WTC11 (cell line): ENCODE data around the gene KBTBD2. TPM values are rescaled to one million over a fixed set of nuclear protein-coding genes. Genes with fewer than 3 reads are reported as not detected.
A peak's percentile ranks its signal among the peaks of the same experiment; 100 is the strongest.

Source experiments
- ATAC-seq: fragments of 200-7000 bp; cut with Tn5 transposase; 2 replicates; pipeline ENCODE4 v1.10.0; 2021; ENCODE audit warnings: mild to moderate bottlenecking, moderate library complexity
- CTCF ChIA-PET: fragments of 300-600 bp; sonication (Branson Sonifier 250); formaldehyde crosslinking; loops from one replicate; lab custom pipeline; 2021; ENCODE audit warnings: antibody characterized with exemption; lab: Charles Lee
- POLR2A ChIA-PET: fragments of 350-600 bp; sonication (Branson Sonifier 250); formaldehyde crosslinking; loops from one replicate; lab custom pipeline; 2021; ENCODE audit warnings: antibody characterized with exemption; lab: Charles Lee
- DNase-seq: peaks from one replicate; pipeline ENCODE4 v3.0.0; 2021; ENCODE audit warnings: low spot score
- H3K27ac Mint-ChIP-seq: 2 replicates; pipeline ENCODE4 v1.8.0; 2021; ENCODE audit warnings: mixed read lengths
- H3K27me3 Mint-ChIP-seq: 2 replicates; pipeline ENCODE4 v1.8.0; 2021; ENCODE audit warnings: low read depth, mild to moderate bottlenecking, moderate library complexity, mixed read lengths
- H3K36me3 Mint-ChIP-seq: 2 replicates; pipeline ENCODE4 v1.8.0; 2021; ENCODE audit warnings: mixed read lengths
- H3K4me1 Mint-ChIP-seq: 2 replicates; pipeline ENCODE4 v1.8.0; 2022; ENCODE audit warnings: mixed read lengths
- H3K4me3 Mint-ChIP-seq: 2 replicates; pipeline ENCODE4 v1.8.0; 2021; ENCODE audit warnings: mild to moderate bottlenecking, moderate library complexity, mixed read lengths
- H3K9me3 Mint-ChIP-seq: 2 replicates; pipeline ENCODE4 v1.8.0; 2021; ENCODE audit warnings: mixed read lengths
- ELF4 ChIP-seq: sonication (generic); formaldehyde crosslinking; IDR thresholded peaks from 2 replicates; pipeline ENCODE4 v1.8.1; 2022; ENCODE audit warnings: low read depth, mild to moderate bottlenecking, moderate library complexity, missing genetic modification reagents
- GABPB1 ChIP-seq: sonication (generic); formaldehyde crosslinking; IDR thresholded peaks from 2 replicates; pipeline ENCODE4 v1.8.1; 2023; ENCODE audit warnings: mild to moderate bottlenecking, missing genetic modification reagents
- MXD4 ChIP-seq: fragments of 250-450 bp; sonication (Bioruptor Pico); IDR thresholded peaks from 2 replicates; pipeline ENCODE4 v1.8.0; 2021; ENCODE audit warnings: mild to moderate bottlenecking, moderate library complexity, borderline replicate concordance
- MYBL2 ChIP-seq: sonication (generic); formaldehyde crosslinking; IDR thresholded peaks from 2 replicates; pipeline ENCODE4 v1.8.1; 2023; ENCODE audit warnings: mild to moderate bottlenecking, moderate library complexity, missing genetic modification reagents
- OVOL2 ChIP-seq: fragments of 250-450 bp; sonication (Bioruptor Pico); IDR thresholded peaks from 2 replicates; pipeline ENCODE4 v1.9.0; 2021; ENCODE audit warnings: mild to moderate bottlenecking, borderline replicate concordance
- TCF7 ChIP-seq: sonication (generic); formaldehyde crosslinking; IDR thresholded peaks from 2 replicates; pipeline ENCODE4 v1.8.0; 2022; ENCODE audit warnings: mild to moderate bottlenecking, low read depth, missing genetic modification reagents, moderate library complexity
- TP53 ChIP-seq: sonication (generic); formaldehyde crosslinking; IDR thresholded peaks from 2 replicates; pipeline ENCODE4 v1.8.1; 2023; ENCODE audit warnings: mild to moderate bottlenecking, missing genetic modification reagents
- ZNF121 ChIP-seq: sonication (generic); formaldehyde crosslinking; IDR thresholded peaks from 2 replicates; pipeline ENCODE4 v1.8.0; 2023; ENCODE audit warnings: missing genetic modification reagents
- ZNF232 ChIP-seq: sonication (generic); formaldehyde crosslinking; IDR thresholded peaks from 2 replicates; pipeline ENCODE4 v1.8.0; 2022; ENCODE audit warnings: mild to moderate bottlenecking, missing genetic modification reagents
- total RNA-seq: library from RNA; stranded (reverse); gene quantifications from 3 replicates; pipeline ENCODE4 v1.2.3, GENCODE V29; 2021
- TF ChIP-seq, protein P1 (sequence below): sonication (generic); formaldehyde crosslinking; IDR thresholded peaks from 2 replicates; pipeline ENCODE4 v1.8.1; 2023; ENCODE audit warnings: mild to moderate bottlenecking, missing genetic modification reagents
- TF ChIP-seq, protein P2 (sequence below): sonication (generic); formaldehyde crosslinking; IDR thresholded peaks from 2 replicates; pipeline ENCODE4 v1.8.0; 2022; ENCODE audit warnings: mild to moderate bottlenecking, missing genetic modification reagents
- TF ChIP-seq, protein P3 (sequence below): fragments of 250-450 bp; sonication (Bioruptor Pico); IDR thresholded peaks from 2 replicates; pipeline ENCODE4 v1.9.0; 2021; ENCODE audit warnings: mild to moderate bottlenecking, borderline replicate concordance
- TF ChIP-seq, protein P4 (sequence below): sonication (generic); formaldehyde crosslinking; IDR thresholded peaks from 2 replicates; pipeline ENCODE4 v1.8.1; 2023; ENCODE audit warnings: mild to moderate bottlenecking, missing genetic modification reagents
- TF ChIP-seq, protein P5 (sequence below): sonication (generic); formaldehyde crosslinking; IDR thresholded peaks from 2 replicates; pipeline ENCODE4 v1.8.0; 2023; ENCODE audit warnings: mild to moderate bottlenecking, missing genetic modification reagents
- TF ChIP-seq, protein P6 (sequence below): fragments of 250-450 bp; sonication (Bioruptor Pico); IDR thresholded peaks from 2 replicates; pipeline ENCODE4 v1.8.0; 2021; ENCODE audit warnings: mild to moderate bottlenecking
- TF ChIP-seq, protein P7 (sequence below): fragments of 200-600 bp; IDR thresholded peaks from 2 replicates; pipeline ENCODE4 v1.8.0; 2022; ENCODE audit warnings: antibody characterized with exemption
- TF ChIP-seq, protein P8 (sequence below): fragments of 250-450 bp; sonication (Bioruptor Pico); IDR thresholded peaks from 2 replicates; pipeline ENCODE4 v1.9.0; 2021; ENCODE audit warnings: mild to moderate bottlenecking

The KBTBD2 gene
- total RNA-seq, 1 experiment from 2014 or later, result 29.7 TPM

DNA sequence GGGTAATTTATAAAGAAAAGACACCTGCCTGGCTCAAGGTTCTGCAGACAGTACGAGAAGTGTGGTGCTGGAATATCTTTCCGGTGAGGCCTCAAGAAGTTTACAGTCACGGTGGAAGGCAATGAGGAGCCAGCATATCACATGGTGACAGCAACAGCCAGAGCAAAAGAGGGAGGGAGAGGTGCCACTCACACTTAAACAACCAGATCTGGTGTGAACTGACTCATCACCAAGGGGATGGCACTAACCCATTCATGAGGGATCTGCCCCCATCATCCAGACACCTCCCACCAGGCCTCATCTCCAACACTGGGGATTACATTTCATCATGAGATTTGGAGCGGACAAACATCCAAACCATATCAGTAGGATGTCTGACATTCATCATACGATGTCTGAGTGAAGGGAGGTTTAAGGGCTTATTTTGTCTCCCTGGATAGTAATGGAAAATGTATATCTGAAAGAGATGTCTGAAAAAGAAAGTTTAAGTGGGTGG lies 23.5 kb upstream of the KBTBD2 start:
- Mint-ChIP-seq H3K27me3 (peaks cover 66% of the 10 kb centered on the region), H3K4me1 (no peaks in the 10 kb centered on the region), H3K36me3 (no peaks in the 10 kb centered on the region), H3K9me3 (no peaks in the 10 kb centered on the region), H3K4me3 (no peak overlapping the region), H3K27ac (no peak overlapping the region)
- CTCF ChIA-PET, result no interaction called here
- ATAC-seq (no peak), DNase-seq (no peak)
- POLR2A ChIA-PET, result no interaction called here
- TF ChIP-seq, protein P1, sequence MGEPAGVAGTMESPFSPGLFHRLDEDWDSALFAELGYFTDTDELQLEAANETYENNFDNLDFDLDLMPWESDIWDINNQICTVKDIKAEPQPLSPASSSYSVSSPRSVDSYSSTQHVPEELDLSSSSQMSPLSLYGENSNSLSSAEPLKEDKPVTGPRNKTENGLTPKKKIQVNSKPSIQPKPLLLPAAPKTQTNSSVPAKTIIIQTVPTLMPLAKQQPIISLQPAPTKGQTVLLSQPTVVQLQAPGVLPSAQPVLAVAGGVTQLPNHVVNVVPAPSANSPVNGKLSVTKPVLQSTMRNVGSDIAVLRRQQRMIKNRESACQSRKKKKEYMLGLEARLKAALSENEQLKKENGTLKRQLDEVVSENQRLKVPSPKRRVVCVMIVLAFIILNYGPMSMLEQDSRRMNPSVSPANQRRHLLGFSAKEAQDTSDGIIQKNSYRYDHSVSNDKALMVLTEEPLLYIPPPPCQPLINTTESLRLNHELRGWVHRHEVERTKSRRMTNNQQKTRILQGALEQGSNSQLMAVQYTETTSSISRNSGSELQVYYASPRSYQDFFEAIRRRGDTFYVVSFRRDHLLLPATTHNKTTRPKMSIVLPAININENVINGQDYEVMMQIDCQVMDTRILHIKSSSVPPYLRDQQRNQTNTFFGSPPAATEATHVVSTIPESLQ (CRISPR knock-in tag), result no peak
- TF ChIP-seq TCF7, result no peak
- TF ChIP-seq, protein P2, sequence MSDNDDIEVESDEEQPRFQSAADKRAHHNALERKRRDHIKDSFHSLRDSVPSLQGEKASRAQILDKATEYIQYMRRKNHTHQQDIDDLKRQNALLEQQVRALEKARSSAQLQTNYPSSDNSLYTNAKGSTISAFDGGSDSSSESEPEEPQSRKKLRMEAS (CRISPR knock-in tag), result no peak
- TF ChIP-seq ZNF121 (CRISPR knock-in tag), result no peak
- no peak for TF ChIP-seq ELF4 (CRISPR knock-in tag)
- TF ChIP-seq, protein P3, sequence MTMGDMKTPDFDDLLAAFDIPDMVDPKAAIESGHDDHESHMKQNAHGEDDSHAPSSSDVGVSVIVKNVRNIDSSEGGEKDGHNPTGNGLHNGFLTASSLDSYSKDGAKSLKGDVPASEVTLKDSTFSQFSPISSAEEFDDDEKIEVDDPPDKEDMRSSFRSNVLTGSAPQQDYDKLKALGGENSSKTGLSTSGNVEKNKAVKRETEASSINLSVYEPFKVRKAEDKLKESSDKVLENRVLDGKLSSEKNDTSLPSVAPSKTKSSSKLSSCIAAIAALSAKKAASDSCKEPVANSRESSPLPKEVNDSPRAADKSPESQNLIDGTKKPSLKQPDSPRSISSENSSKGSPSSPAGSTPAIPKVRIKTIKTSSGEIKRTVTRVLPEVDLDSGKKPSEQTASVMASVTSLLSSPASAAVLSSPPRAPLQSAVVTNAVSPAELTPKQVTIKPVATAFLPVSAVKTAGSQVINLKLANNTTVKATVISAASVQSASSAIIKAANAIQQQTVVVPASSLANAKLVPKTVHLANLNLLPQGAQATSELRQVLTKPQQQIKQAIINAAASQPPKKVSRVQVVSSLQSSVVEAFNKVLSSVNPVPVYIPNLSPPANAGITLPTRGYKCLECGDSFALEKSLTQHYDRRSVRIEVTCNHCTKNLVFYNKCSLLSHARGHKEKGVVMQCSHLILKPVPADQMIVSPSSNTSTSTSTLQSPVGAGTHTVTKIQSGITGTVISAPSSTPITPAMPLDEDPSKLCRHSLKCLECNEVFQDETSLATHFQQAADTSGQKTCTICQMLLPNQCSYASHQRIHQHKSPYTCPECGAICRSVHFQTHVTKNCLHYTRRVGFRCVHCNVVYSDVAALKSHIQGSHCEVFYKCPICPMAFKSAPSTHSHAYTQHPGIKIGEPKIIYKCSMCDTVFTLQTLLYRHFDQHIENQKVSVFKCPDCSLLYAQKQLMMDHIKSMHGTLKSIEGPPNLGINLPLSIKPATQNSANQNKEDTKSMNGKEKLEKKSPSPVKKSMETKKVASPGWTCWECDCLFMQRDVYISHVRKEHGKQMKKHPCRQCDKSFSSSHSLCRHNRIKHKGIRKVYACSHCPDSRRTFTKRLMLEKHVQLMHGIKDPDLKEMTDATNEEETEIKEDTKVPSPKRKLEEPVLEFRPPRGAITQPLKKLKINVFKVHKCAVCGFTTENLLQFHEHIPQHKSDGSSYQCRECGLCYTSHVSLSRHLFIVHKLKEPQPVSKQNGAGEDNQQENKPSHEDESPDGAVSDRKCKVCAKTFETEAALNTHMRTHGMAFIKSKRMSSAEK (CRISPR knock-in tag), result no peak
- no peak for TF ChIP-seq TP53 (CRISPR knock-in tag)
- TF ChIP-seq, protein P4, sequence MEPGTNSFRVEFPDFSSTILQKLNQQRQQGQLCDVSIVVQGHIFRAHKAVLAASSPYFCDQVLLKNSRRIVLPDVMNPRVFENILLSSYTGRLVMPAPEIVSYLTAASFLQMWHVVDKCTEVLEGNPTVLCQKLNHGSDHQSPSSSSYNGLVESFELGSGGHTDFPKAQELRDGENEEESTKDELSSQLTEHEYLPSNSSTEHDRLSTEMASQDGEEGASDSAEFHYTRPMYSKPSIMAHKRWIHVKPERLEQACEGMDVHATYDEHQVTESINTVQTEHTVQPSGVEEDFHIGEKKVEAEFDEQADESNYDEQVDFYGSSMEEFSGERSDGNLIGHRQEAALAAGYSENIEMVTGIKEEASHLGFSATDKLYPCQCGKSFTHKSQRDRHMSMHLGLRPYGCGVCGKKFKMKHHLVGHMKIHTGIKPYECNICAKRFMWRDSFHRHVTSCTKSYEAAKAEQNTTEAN (CRISPR knock-in tag), result no peak
- TF ChIP-seq MXD4 (CRISPR knock-in tag), result no peak
- no peak for TF ChIP-seq ZNF232 (CRISPR knock-in tag)

DNA sequence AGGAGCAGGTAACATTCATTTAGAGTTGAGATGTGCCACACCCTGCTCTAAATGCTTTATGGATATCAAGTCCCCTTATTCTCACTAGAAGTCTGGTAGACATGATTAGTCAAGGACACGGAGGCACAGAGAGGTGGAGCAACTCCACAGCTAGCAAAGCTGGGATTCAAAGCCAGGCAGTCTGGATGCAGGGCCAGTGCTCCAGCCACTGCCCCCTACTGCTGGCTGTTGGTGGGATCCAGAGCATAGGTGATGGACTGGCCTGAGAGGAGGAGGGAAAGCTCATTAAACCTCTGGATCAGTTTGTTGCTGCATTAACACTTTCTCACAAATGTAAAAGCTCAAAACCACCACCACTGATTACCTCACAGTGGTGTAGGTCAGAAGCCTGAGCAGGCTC lies 22.6 kb upstream of the KBTBD2 start:
- H3K27me3 Mint-ChIP-seq, result peaks cover 70% of the 10 kb centered on the region
- CTCF ChIA-PET, result interaction anchor here (1.0 kb wide), 1 partner anchor 128 kb away, joined by 5 read pairs; no protein-coding TSS in a partner anchor
- no peaks in the 10 kb centered on the region for H3K4me1 Mint-ChIP-seq
- no peak for DNase-seq
- no peaks in the 10 kb centered on the region for H3K9me3 Mint-ChIP-seq
- no peaks in the 10 kb centered on the region for H3K36me3 Mint-ChIP-seq
- ATAC-seq, result peak; percentile 75; the same call in 1 of the 2 replicates
- no peak overlapping the region for H3K27ac Mint-ChIP-seq
- TF ChIP-seq, protein P5, sequence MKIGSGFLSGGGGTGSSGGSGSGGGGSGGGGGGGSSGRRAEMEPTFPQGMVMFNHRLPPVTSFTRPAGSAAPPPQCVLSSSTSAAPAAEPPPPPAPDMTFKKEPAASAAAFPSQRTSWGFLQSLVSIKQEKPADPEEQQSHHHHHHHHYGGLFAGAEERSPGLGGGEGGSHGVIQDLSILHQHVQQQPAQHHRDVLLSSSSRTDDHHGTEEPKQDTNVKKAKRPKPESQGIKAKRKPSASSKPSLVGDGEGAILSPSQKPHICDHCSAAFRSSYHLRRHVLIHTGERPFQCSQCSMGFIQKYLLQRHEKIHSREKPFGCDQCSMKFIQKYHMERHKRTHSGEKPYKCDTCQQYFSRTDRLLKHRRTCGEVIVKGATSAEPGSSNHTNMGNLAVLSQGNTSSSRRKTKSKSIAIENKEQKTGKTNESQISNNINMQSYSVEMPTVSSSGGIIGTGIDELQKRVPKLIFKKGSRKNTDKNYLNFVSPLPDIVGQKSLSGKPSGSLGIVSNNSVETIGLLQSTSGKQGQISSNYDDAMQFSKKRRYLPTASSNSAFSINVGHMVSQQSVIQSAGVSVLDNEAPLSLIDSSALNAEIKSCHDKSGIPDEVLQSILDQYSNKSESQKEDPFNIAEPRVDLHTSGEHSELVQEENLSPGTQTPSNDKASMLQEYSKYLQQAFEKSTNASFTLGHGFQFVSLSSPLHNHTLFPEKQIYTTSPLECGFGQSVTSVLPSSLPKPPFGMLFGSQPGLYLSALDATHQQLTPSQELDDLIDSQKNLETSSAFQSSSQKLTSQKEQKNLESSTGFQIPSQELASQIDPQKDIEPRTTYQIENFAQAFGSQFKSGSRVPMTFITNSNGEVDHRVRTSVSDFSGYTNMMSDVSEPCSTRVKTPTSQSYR (CRISPR knock-in tag), result no peak
- TF ChIP-seq, protein P6, sequence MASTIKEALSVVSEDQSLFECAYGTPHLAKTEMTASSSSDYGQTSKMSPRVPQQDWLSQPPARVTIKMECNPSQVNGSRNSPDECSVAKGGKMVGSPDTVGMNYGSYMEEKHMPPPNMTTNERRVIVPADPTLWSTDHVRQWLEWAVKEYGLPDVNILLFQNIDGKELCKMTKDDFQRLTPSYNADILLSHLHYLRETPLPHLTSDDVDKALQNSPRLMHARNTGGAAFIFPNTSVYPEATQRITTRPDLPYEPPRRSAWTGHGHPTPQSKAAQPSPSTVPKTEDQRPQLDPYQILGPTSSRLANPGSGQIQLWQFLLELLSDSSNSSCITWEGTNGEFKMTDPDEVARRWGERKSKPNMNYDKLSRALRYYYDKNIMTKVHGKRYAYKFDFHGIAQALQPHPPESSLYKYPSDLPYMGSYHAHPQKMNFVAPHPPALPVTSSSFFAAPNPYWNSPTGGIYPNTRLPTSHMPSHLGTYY (CRISPR knock-in tag), result no peak
- TF ChIP-seq OVOL2 (CRISPR knock-in tag), result no peak
- TF ChIP-seq, protein P7, sequence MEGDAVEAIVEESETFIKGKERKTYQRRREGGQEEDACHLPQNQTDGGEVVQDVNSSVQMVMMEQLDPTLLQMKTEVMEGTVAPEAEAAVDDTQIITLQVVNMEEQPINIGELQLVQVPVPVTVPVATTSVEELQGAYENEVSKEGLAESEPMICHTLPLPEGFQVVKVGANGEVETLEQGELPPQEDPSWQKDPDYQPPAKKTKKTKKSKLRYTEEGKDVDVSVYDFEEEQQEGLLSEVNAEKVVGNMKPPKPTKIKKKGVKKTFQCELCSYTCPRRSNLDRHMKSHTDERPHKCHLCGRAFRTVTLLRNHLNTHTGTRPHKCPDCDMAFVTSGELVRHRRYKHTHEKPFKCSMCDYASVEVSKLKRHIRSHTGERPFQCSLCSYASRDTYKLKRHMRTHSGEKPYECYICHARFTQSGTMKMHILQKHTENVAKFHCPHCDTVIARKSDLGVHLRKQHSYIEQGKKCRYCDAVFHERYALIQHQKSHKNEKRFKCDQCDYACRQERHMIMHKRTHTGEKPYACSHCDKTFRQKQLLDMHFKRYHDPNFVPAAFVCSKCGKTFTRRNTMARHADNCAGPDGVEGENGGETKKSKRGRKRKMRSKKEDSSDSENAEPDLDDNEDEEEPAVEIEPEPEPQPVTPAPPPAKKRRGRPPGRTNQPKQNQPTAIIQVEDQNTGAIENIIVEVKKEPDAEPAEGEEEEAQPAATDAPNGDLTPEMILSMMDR, result no peak
- TF ChIP-seq MYBL2, result no peak
- TF ChIP-seq GABPB1 (CRISPR knock-in tag), result no peak
- TF ChIP-seq, protein P8, sequence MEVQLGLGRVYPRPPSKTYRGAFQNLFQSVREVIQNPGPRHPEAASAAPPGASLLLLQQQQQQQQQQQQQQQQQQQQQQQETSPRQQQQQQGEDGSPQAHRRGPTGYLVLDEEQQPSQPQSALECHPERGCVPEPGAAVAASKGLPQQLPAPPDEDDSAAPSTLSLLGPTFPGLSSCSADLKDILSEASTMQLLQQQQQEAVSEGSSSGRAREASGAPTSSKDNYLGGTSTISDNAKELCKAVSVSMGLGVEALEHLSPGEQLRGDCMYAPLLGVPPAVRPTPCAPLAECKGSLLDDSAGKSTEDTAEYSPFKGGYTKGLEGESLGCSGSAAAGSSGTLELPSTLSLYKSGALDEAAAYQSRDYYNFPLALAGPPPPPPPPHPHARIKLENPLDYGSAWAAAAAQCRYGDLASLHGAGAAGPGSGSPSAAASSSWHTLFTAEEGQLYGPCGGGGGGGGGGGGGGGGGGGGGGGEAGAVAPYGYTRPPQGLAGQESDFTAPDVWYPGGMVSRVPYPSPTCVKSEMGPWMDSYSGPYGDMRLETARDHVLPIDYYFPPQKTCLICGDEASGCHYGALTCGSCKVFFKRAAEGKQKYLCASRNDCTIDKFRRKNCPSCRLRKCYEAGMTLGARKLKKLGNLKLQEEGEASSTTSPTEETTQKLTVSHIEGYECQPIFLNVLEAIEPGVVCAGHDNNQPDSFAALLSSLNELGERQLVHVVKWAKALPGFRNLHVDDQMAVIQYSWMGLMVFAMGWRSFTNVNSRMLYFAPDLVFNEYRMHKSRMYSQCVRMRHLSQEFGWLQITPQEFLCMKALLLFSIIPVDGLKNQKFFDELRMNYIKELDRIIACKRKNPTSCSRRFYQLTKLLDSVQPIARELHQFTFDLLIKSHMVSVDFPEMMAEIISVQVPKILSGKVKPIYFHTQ (CRISPR knock-in tag), result no peak
- H3K4me3 Mint-ChIP-seq, result no peak overlapping the region
- POLR2A ChIA-PET, result no interaction called here
